HG02571 (cell line): ENCODE measurements around the gene FASTK.

Source experiments
- ATAC-seq: cut with Tn5 transposase; IDR thresholded peaks from one replicate; pipeline ENCODE4 v1.9.1; 2021; ENCODE audit warnings: mild to moderate bottlenecking, moderate library complexity; ENCODE audit not compliant: unreplicated experiment

The FASTK gene, protein sequence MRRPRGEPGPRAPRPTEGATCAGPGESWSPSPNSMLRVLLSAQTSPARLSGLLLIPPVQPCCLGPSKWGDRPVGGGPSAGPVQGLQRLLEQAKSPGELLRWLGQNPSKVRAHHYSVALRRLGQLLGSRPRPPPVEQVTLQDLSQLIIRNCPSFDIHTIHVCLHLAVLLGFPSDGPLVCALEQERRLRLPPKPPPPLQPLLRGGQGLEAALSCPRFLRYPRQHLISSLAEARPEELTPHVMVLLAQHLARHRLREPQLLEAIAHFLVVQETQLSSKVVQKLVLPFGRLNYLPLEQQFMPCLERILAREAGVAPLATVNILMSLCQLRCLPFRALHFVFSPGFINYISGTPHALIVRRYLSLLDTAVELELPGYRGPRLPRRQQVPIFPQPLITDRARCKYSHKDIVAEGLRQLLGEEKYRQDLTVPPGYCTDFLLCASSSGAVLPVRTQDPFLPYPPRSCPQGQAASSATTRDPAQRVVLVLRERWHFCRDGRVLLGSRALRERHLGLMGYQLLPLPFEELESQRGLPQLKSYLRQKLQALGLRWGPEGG

GRCh38 chr7:151080522-151081169 lies at the start of gene FASTK:
Gene FASTK (minus strand): TSS chr7:151080809. CDS start chr7:151080766, 43 bp downstream.
- peak; percentile 69 for ATAC-seq

- ATAC-seq, result no peak
Observed at GRCh38 chr7:151129960-151130591, 49.5 kb upstream of the FASTK start.

GRCh38 chr7:151129117-151129959 lies 48.7 kb upstream of the FASTK start:
- no peak for ATAC-seq

- ATAC-seq, result no peak
Observed at GRCh38 chr7:151128716-151129115, 48.1 kb upstream of the FASTK start.

GRCh38 chr7:151128144-151128543 lies 47.5 kb upstream of the FASTK start:
- ATAC-seq, result no peak

- ATAC-seq, result no peak
Observed at GRCh38 chr7:151126491-151127137, 46.0 kb upstream of the FASTK start.

- no peak for ATAC-seq
Observed at GRCh38 chr7:151125846-151126481, 45.4 kb upstream of the FASTK start.

GRCh38 chr7:151125470-151125845 lies 44.8 kb upstream of the FASTK start:
- no peak for ATAC-seq

DNA sequence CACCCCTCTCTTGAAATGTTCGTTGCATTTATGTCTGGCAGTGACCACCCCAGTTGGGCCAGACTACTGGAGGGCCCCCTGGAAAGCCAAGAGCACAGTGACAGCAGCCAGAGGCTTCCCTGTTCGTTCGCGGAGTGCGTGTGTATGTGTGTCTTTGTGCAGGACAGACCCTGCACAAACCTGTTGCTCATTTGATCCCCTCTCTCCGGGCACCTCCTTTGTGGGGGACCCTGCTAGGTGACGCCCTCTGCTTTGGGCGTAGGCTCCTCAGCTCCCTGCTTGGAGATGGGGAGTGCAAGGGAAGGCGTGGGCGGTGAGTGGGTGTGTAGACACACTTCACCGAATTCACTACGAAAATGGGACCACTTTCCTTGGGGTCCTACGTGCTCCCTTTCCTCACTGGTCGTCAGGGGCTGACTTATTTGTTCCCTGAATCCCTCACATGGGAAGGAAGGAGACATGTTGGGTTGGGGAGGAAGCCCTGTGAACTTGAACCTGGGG lies 44.3 kb upstream of the FASTK start:
- no peak for ATAC-seq

DNA sequence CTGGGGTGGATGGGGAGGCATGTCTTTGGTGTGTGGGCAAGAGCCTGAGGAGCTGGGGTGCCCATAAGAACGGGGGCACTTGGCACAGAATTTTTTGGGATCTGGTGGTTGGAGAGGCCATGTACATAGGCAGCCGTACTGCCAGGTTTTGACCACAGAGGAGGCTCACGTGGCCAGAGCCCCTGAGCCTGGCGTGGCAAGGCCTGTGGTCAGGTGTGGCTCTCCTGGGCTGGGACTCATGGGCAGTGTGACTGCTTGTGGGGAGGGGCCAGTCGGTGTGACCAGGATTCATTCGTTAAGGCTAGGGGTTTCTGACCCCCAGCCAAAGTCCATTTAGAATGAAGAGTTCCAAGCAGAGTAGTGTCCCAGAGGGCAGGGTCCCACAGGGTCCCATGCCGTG lies 43.9 kb upstream of the FASTK start:
- ATAC-seq, result no peak

DNA sequence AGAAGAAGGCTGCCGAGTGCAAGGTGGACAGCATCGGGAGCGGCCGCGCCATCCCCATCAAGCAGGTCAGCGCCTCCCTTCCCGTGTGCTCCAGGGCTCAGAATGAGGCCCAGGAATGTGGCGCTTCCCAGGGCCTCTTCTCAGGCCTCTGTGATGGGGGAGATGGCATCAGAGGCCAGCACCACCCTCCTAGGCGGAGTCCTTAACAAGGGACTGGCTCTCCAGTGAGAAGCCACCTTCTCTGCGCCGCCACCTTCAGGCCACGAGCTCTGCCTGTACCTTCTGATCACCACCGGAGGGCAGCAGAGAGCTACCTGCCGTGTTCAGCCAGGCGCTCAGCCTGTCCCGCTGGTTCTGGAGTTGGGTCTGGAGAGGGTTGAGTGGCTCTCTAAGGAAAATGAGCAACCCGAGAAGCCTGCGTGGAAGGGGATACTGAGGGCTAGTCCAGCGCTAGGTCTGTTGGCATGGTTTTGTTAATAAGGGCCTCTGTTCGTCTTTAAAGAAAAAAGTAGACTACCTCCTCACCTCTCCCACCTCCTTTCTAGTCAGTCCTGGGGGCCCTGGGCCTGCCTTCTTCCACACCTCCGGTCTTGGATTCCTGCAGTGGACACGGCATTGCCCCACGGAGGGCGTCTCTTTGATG lies 43.3 kb upstream of the FASTK start:
- ATAC-seq, result peak; percentile 83

DNA sequence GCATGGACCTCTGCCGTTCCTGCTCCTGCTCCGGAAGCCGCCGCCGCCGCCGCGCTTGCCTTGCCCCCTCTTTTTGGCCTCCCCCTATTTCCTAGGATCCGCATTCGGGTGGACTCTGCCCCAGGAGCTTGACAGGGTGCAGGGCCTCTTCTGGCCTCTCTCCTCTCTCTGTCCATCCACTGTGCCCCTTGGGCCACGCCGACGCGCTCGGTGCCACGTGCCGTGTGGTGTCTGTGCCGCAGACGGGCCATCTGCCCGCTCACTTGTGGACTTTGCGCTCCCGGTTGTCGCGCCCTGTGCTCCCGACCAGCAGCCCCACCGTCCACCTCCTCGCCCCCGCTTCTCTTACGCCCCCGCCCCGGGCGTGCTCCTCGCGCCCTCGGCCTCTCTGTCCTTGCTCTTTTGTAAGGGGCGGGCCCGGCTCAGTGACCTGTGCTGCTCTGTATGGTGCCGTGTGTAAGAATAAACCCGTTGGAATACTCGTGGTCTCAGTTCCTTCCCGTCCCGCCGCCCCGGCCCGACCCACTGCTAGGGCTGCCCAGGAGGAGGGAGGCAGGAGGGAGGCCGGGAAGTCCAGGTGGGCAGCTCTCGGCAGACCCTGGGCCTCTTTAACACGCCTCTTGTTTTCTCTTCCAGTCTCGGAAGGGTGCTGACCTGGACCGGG lies 42.7 kb upstream of the FASTK start:
- no peak for ATAC-seq

- ATAC-seq, result no peak
Observed at GRCh38 chr7:151122796-151123157, 42.2 kb upstream of the FASTK start.

DNA sequence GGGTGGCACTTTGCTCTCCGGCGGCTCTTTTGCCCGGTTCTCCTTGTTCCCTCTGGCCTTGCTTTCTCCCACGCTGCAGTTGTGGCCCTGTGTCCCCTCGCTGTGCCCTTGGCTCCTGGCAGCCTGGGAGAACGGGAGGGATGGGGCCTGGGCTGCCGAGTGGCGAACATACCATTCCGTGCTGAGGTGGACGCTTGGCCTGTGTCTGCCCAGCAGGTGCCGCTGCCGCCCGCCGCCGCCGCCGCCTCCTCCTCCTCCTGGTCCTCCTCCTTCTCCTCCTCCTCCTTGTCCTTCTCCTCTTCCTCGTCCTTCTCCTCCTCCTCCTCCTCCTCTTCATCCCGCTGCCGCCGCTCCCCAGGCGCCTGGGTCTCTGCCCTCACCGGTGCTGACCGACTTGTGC lies 41.7 kb upstream of the FASTK start:
- no peak for ATAC-seq

GRCh38 chr7:151121380-151122170 lies 41.0 kb upstream of the FASTK start:
- no peak for ATAC-seq

- ATAC-seq, result no peak
Observed at GRCh38 chr7:151120896-151121295, 40.3 kb upstream of the FASTK start.

DNA sequence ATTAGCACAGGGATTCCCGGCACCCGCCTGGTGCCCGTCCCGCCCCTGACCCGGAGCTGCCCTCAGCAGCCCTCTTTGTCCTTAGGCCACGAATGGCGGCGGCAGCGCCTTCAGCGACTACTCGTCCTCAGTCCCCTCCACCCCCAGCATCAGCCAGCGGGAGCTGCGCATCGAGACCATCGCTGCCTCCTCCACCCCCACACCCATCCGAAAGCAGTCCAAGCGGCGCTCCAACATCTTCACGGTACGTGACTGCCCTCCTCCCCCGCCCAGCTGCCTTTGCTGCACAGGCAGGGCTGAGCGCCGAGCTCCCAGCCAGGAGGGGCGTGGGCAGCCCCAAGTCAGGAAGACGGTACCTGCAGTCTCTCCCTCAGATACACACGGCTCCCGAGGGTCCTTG lies 39.3 kb upstream of the FASTK start:
- no peak for ATAC-seq

- no peak for ATAC-seq
Observed at GRCh38 chr7:151119055-151119415, 38.4 kb upstream of the FASTK start.
